Stimulated activated CD4-positive, alpha-beta T cell treated with anti-CD3 and anti-CD28 coated beads, Interleukin-1b, Interleukin-23, amount 100 ng/mL, for 48 hours (primary cell): ENCODE data around the gene RPL31.
A peak's percentile ranks its signal among the peaks of the same experiment; 100 is the strongest.

ENCODE experiments used
- DNase-seq: peaks from one replicate; pipeline ENCODE4 v3.0.0-alpha.2; 2020

The RPL31 gene

DNA sequence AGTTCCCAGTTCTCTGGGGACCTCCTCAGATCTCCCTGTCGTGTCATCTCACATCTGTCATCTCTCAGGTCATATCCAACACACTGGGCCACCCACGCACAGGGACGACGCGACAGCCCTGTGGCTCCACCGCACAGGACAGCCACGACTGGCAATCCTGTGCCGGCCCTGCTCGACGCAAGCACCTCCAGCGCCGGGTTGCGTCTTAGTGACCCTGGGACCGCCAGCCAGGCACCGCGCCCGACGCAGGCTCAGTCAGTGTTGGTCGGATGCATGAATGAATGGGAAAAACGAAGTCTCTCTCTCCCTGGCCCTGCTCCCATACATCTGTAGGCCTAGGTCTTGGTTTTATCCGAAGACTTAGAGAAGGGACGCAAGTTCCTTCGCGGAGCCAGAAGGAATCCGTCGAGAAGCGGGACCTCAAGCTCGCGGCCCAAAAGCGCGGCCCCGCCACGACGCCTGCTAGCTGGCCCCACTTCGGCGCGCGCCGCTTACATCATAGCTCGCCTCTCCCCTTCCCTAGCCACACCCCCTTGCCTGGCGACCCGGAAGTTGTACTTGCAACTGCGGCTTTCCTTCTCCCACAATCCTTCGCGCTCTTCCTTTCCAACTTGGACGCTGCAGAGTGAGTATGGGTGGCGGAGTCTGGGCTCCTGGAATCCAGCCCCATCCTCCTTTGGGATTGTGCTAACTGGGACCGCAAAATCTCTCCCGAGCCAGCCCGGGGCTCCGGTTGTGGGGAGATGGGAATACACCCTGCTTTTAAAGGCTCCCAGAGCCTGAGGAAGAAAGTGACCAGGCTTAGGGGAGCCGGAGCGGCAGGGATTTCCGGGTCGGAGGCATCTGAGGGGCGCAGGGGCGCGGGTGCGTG, at the start of gene RPL31:
RPL31 (plus strand) TSS at position 599 of the 871 bp plus-strand sequence. CDS start 413 bp downstream, outside the sequence.
- DNase-seq: peak; percentile 97

- no peak for DNase-seq
These were observed 49.6 kb upstream of the RPL31 start for GRCh38 chr2:100952512-100952911.

DNA sequence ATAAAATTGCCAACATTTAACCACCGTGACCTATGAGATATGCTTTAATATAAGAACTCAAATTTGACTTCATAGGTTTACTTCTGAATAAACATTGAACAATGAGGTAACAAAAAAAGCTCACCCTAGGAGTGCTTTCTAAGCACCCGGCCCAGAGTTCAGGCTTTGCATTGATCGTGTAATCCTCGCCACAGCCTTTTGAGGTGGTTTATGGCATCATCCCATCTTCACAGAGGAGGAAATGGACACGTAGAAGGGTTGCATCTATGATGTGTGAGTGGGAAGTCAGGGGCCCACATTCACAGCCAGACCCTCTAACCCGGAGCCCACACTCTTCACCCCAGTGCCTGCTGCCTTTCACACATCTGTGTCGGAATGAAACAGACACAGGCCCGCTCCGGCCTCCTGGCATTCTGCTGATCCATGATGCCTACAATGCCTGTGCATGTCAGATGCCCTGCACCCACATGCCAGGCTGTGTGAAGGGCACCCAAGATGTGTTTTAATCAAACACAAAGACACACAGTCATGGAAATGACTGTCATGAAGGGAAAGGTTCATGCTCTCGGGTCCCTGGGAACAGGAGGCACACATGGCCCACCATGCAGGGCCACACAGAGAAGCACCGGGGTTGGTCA, 48.6 kb upstream of the RPL31 start:
- peak; percentile 27 for DNase-seq

DNA sequence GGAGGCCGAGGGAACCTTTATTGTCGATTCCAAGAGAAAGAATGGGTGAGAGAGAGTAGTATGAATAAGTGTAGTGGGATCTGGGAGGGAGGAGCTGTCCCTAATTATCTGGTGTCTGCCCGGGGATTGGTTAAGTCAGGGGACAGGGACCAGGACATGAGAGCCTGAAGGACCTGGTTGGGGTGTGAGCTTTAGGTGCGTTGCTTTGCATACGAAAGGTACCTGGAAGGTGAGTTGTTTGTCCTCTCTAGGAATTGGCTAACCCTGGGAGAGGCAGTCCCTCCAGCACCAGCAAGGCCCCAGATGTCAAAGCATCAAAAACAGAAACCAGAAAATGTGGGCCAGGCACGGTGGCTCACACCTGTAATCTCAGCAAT, 48.1 kb upstream of the RPL31 start:
- DNase-seq: no peak

- DNase-seq: no peak
These were observed 46.9 kb upstream of the RPL31 start for GRCh38 chr2:100955226-100955625.

- no peak for DNase-seq
These were observed 46.0 kb upstream of the RPL31 start for GRCh38 chr2:100956081-100956480.

GRCh38 chr2:100957996-100958653, 44.0 kb upstream of the RPL31 start:
- no peak for DNase-seq

- no peak for DNase-seq
These were observed 42.7 kb upstream of the RPL31 start for GRCh38 chr2:100959225-100959880.

GRCh38 chr2:100960688-100961087, 41.4 kb upstream of the RPL31 start:
- no peak for DNase-seq

DNA sequence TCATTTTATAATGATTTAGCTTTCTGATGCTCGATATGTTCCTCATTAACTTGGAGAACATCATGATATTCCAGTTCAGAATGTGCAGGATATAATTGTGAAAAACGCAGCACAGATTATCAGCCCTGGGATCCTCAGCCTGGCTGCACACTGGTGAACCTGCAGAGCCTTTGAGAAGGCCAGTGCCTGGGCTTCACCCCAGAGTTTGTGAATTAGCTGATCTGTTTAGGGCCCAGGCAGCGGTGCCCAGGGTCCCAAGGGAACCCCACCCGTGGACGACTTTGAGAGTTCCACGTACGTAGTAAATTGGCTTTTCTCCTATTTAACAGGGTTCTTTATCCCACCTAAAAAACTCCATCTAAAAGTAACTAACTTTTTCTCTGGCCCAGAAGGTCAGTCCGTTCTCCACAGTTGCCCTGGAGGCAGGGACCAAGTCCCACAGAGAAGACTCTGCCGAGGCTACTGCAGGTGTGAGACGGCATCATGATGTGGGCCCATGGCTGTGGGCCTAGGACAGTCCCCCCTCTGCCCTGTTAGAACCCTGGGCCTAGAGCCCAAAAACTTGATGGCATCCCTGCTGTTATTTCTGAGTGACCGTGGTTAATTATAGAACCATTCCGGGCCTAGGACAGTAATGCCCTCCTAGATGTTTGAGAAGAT, 39.6 kb upstream of the RPL31 start:
- no peak for DNase-seq

GRCh38 chr2:100963026-100963375, 39.1 kb upstream of the RPL31 start:
- DNase-seq: no peak

DNA sequence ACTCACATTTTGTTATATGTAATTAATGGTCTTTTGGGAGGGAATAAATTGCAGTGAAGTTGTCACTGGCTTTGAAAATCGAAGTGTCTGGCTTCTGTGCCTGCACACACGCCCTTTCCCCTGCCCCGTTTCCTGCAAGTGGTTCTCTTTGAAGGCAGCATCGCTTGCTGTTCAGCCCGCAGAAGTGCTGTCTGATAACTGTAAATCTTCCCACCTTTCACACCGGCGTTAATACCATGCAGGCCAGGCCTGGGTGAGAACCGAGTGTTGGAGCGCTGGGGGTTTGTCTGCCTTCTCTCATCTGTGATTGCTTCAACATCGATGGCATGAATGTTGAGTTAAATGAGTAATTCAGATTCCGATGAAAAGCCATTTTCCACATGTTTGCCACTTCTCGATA, 37.9 kb upstream of the RPL31 start:
- DNase-seq: no peak

GRCh38 chr2:100964681-100965169, 37.4 kb upstream of the RPL31 start:
- DNase-seq: no peak

GRCh38 chr2:100965596-100965995, 36.5 kb upstream of the RPL31 start:
- DNase-seq: no peak

- no peak for DNase-seq
These were observed 34.4 kb upstream of the RPL31 start for GRCh38 chr2:100967716-100968115.

DNA sequence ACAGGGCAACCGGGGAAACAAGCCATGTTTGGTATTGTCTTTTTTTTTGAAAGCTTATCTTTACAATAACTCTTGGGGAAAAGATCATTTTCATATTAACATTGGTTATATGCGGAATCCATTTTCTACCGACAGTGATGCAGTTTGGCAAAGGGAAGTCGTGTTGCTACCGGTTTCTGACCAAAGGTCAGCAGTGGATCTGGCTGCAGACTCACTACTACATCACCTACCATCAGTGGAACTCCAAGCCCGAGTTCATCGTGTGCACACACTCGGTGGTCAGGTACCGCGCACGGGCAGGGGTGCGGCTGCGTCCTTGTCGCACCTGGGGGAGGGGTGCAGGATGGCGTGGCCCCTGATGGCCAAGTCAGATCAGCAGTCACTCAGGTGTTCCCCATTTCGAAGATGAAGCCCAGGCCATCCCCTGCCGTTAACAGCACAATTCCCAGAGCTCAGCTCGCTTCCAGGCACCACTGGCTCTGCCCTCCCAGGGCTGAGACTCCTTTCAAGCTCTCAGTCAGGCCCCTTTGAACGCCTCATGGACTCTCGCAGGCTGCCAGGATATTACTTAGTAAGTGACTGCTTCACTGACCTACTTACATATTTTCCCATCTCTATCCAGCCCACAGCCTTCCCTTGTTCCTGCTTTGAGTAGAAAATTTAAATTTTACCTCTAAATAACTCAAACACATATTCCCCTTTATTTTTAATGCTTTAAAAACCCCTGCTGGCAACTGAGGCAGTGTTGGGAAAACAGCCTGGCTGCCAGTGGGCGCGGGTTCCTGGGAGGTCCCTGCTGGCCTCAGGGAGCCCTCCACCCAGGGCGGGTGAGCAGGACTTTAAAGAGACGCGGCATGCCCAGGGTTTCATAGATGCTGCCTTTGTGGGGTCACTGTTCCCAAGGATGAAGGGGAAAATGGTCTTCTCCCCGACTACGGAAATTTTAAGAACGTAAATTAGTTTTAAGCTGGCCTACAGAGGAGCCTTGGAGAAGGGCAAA, 33.6 kb upstream of the RPL31 start:
- no peak for DNase-seq

GRCh38 chr2:100969998-100970397, 32.1 kb upstream of the RPL31 start:
- no peak for DNase-seq

DNA sequence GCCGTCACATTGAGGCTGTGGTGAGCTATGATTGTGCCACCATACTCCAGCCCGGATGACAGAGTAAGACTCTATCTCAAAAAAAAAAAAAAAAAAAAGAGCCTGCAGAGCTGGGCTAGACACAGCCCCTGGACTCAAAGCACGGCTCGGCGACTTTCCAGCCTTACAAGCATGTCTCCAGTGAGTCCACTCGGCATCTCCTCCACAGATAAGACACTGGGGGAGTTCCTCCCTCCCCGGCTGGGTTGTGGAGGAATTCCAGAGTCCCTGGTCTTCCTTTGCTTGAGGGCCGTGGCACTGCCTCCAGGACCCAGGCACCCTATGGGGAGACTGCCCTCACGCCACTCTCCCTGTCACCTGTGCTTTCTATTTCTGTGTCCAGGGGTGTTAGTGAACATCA, 30.9 kb upstream of the RPL31 start:
- DNase-seq: no peak

GRCh38 chr2:100972452-100972851, 29.6 kb upstream of the RPL31 start:
- no peak for DNase-seq

DNA sequence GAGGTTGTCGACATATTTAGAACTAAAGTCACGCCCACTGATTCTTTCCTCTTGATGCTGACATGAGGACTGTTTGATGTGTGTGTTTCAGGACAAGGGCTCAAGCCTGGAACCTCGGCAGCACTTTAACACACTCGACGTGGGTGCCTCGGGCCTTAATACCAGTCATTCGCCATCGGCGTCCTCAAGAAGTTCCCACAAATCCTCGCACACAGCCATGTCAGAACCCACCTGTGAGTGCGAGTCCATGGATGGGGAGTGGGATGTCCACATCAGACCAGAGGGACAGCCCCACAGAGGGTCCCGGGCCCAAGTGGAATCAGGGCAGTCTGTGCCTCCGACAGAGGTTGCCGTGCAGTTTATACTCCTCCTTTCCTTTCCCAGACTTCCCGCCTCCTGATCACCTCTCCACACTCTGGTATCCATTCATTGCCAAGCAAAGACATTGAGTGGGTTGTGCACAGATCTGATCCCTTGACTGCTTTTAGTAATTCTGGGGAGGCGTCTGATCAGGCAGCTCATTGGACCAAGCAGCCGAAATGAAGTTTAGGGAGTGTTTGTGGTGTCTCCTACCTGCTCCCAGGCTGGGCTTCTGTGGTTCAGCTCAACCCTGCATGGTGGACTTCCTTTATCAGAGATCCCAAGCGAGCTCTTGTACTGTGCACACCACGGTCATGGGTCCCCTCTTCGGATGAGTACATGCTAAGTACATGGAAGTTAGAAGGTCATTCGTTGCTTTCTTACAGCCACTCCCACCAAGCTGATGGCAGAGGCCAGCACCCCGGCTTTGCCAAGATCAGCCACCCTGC, 27.2 kb upstream of the RPL31 start:
- DNase-seq: no peak

DNA sequence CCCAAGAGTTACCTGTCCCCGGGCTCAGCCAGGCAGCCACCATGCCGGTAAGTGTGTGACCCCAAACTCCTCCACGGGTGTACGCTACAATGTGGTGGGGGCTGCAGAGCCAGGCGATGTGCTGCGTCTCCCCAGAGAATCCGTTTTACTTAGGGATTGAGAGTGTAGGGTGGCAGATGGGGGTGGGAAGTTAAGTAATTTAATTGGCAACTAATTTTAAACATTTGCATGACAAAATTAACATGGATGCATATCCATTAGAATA, 26.6 kb upstream of the RPL31 start:
- no peak for DNase-seq
